GM19463 (cell line): ENCODE measurements around the gene CDK14.

Source experiments
- ATAC-seq: cut with Tn5 transposase; IDR thresholded peaks from one replicate; pipeline ENCODE4 v1.9.1; 2021; ENCODE audit warnings: mild to moderate bottlenecking, moderate library complexity; ENCODE audit not compliant: unreplicated experiment

CDK14 gene

GRCh38 chr7:91034459-91035368 is 438.6 kb downstream of the CDK14 start:
- ATAC-seq = no peak

GRCh38 chr7:91039033-91039432 is 442.9 kb downstream of the CDK14 start:
- ATAC-seq = peak; percentile 86

DNA sequence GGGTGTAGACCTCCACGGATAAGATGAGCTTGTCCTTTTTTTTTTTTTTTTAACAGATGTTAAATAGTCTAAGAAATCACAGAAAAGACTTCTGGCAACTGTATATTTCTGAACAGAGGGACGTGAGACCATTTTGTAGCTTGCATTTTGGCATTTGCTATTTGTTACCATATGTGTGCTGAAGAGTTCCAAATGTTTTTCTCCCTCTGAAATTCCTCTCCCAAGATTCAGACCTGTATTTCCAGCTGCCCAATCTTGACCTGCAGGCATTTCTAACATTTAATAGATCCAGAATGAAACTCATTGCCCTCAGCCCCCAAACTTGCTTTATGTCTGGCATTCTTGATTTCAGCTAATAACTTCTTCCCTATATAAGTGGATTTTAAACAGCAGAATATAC is 445.0 kb downstream of the CDK14 start:
- ATAC-seq = no peak

- no peak for ATAC-seq
Measured at GRCh38 chr7:91041901-91042484, 445.9 kb downstream of the CDK14 start.

DNA sequence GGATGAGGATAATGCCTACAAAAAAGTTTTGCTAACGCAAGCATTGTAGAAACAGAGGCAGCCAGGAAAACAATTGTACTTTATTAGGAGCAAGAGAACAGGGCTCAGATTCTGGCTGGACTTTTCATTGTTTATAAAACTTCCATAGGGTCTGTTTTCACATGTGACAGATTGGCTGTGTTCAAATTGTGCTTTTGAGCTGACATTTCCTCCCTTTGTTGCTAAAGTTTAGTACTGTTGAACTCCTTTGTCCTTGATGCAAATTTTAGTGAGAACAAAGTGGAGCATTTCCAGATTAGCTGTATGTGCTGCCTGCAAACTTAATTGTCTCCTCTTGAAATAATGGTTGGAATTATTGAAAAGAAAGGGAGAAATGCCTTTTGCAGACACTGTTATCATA is 447.1 kb downstream of the CDK14 start:
- ATAC-seq = no peak

GRCh38 chr7:91043924-91044645 is 448.0 kb downstream of the CDK14 start:
- no peak for ATAC-seq

GRCh38 chr7:91045606-91046005 is 449.5 kb downstream of the CDK14 start:
- no peak for ATAC-seq

- ATAC-seq = no peak
Measured at GRCh38 chr7:91046322-91047089, 450.4 kb downstream of the CDK14 start.

GRCh38 chr7:91047636-91048035 is 451.5 kb downstream of the CDK14 start:
- no peak for ATAC-seq

DNA sequence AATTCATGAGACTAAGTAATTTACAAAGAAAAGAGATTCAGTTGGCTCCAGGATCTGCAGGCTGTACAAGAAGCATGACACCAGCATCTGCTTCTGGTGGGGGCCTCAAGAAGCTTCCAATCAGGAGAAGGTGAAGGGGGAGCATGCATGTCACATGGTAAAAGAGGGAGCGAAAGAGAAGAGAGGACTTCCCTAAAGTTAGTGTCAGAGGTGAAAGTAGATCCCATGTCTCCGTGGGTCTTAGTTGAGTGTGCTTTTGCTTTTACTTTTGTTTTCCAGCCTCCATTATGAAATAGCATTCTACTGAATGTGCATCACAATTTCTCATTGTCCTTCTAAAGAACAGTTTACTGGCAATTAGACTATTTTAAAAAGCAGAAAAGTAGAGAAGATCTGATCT is 454.6 kb downstream of the CDK14 start:
- ATAC-seq = peak; percentile 76

DNA sequence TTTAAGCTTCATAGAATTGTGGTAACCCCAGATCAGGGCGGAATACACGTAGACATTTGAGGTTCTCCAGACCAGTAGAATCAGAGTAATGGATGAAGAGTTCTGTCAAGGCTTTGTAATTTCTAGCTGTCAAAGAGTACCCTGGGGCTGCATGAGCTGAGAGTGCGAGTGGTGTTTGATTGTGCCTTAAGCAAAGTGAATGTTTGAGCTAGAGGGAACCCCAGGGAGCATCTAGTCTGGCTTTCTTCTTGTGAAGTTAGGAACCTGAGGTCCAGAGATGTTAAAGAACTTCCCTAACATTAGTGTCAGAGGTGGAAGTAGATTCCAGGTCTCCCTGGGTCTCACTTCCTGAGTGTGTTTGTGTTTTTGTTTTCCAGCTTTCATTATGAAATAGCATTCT is 455.8 kb downstream of the CDK14 start:
- ATAC-seq = no peak

- ATAC-seq = no peak
Measured at GRCh38 chr7:91054374-91054773, 458.3 kb downstream of the CDK14 start.

DNA sequence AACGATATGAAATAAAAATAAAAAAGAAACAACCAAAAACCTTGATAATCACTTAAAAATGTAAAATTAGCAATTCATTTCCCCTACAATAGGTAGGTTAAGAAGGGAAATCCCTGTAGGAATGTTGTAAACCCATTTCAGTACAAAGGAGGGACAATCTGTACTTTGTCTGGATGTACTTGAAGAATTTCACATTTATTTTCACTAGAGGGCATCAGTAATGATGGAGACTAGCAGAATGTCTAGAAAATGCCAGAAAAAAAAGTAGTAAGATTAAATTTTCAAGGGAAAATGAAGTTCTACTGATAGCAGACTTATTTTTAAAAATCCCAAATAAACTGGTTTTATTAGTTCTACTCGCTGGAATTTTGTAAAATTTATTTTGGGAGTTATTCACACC is 459.1 kb downstream of the CDK14 start:
- ATAC-seq = no peak

- ATAC-seq = no peak
Measured at GRCh38 chr7:91062713-91063112, 466.6 kb downstream of the CDK14 start.

DNA sequence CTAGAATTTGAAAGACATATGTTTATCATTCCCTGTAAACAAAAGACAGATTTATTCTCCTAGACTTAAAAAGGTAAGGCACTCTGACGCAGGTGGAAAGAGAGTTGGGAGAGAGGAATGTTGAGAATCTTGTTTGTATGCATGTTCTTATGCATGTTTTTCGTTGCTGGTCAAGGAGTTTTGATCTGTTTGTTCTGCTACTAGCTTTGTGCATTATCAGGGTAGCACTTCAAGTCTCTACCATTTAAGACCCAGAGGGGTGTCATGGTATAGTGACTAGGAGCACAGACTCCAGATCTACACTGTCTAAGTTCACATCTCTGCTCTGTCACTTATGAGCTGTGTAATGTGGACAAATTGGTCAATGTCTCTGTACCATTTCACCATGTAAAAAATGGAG is 467.9 kb downstream of the CDK14 start:
- ATAC-seq = no peak

DNA sequence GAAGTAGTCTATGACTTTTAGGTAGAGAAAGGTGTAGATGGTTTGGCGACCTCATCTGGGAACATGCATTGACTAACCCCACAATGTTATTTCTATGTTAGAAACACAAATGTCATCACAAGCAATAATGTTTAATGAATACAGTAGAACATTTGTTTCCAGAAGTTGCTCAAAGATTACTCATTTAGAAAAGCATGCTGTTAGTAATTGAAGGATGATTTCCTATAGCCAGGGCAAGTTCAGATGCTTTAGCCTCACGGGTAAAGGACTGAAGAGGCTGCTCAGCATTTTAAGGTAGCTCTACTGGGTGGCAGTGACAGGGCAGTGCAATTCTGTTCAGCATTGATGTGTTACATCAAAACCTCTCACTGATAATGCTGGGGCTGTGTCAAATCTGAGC is 468.8 kb downstream of the CDK14 start:
- ATAC-seq = no peak

GRCh38 chr7:91066627-91067026 is 470.5 kb downstream of the CDK14 start:
- no peak for ATAC-seq

DNA sequence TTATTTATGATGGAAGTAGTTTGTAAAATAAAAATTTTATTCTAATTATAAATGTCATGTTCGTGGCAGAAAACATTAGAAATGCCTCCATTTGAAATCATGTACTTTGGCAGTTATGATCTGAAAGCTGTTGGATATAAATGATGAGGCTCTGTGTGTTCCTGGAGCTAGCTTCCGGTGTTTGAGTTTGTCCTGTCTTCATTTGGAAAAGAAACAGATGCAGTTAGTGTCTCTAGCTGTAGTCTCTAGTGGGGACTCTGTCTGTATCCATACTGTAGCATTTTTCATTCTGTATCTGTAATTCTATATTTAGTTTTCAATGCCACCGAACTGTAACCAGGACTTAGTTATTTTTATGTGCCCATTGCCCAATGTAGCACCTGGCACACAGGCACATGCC is 471.1 kb downstream of the CDK14 start:
- ATAC-seq = no peak

DNA sequence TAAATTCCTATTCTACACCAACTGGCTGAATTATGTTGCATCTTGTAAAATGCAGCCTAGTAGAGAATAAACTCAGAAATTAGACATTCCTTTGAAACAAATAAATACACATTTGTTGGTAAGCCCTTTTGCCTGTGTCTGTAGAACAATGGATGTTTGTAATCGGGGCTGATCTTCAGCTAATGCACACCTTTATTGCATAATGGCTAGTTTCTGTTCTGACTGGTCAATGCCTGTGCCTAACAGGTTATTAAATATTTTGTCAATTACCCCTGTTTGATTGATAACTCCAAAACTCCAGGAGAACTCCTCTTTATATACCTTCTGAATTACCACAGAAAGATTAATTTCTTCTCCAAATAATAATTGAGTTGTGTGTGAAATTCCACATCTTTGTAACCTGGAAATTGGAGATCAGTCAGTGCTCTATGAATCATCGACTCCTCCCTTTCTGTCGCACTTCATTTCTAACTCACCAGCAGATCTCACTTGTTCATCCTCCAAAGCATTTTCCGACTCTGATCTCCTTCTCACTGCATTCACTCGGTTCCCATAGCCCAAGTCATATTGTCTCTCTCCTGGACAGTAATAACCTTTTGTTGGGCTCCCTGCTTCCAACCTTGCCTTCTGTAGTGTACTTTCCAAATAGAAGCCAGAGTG is 472.1 kb downstream of the CDK14 start:
- ATAC-seq = no peak

GRCh38 chr7:91069146-91069545 is 473.0 kb downstream of the CDK14 start:
- no peak for ATAC-seq

DNA sequence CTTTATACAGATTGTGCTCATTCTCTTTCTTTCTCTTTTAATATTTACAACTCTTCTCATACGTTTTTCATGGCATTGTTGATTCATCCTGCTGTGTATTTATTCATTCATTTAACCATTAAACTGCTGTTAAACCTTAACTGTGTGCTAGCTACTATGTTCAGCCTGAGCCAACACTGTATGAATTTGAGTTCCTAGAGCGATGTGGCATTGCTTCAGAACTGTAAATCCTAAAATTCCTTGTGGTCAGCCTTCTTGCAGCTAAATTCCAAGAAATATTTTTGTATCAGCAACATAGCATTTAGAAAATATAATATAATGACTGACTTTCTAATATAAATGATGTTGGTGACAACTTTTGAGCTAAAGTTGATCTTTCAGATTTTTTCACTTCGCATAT is 483.4 kb downstream of the CDK14 start:
- ATAC-seq = no peak
